ENCODE results near the gene AKAP9. TPM values are rescaled to one million over a fixed set of nuclear protein-coding genes. Genes with fewer than 3 reads are reported as not detected.
A peak's percentile ranks its signal among the peaks of the same experiment; 100 is the strongest.
"Not testable (repeated sequence)": the region's sequence is repeated elsewhere in the genome, so short reads cannot be mapped to it uniquely, and the experiment has no call there.

AKAP9 gene
- total RNA-seq, 4 donors from 2014 or later: 188 to 236 (median 192) TPM

- peaks cover 0 to 4% (median 0%) of the 10 kb centered on the region in 4 donors for H3K4me1 ChIP-seq
- DNase-seq: peak in 1 of 3 donors; percentile 52
- no peak for TF ChIP-seq POLR2A (IDR thresholded peaks at IDR 0.05)
- TF ChIP-seq CTCF (IDR thresholded peaks at IDR 0.05): no peak
- no peaks in the 10 kb centered on the region for H3K27me3 ChIP-seq
- H3K27ac ChIP-seq: peak overlapping the region in 2 of 4 donors; percentile 25 to 26
- H3K36me3 ChIP-seq: peaks cover 0 to 69% (median 0%) of the 10 kb centered on the region in 3 donors
- H3K4me3 ChIP-seq: no peak overlapping the region
- no peaks in the 10 kb centered on the region for H3K9me3 ChIP-seq
These were observed 130.4 kb downstream of the AKAP9 start for GRCh38 chr7:92071032-92071431.

- Histone ChIP-seq H3K27ac (no peak overlapping the region), H3K4me3 (no peak overlapping the region), H3K36me3 (peaks cover 0 to 62% (median 0%) of the 10 kb centered on the region in 3 donors), H3K9me3 (no peaks in the 10 kb centered on the region), H3K27me3 (no peaks in the 10 kb centered on the region), H3K4me1 (peaks cover 0 to 4% (median 0%) of the 10 kb centered on the region in 4 donors)
- no peak for DNase-seq
- TF ChIP-seq POLR2A (IDR thresholded peaks at IDR 0.05): no peak
- no peak for TF ChIP-seq CTCF (IDR thresholded peaks at IDR 0.05)
These were observed 131.5 kb downstream of the AKAP9 start for GRCh38 chr7:92072121-92072520.

- Histone ChIP-seq H3K27me3 (no peaks in the 10 kb centered on the region), H3K27ac (no peak overlapping the region), H3K4me1 (peaks cover 0 to 4% (median 0%) of the 10 kb centered on the region in 4 donors), H3K9me3 (no peaks in the 10 kb centered on the region), H3K4me3 (no peak overlapping the region), H3K36me3 (peaks cover 0 to 62% (median 0%) of the 10 kb centered on the region in 3 donors)
- TF ChIP-seq POLR2A (IDR thresholded peaks at IDR 0.05) (no peak), CTCF (IDR thresholded peaks at IDR 0.05) (no peak)
- DNase-seq: no peak
These were observed 132.0 kb downstream of the AKAP9 start for GRCh38 chr7:92072708-92073107.

- peaks cover 0 to 68% (median 0%) of the 10 kb centered on the region in 3 donors for H3K36me3 ChIP-seq
- no peak for DNase-seq
- H3K27ac ChIP-seq: peak overlapping the region in 1 of 4 donors; percentile 3
- peaks cover 0 to 4% (median 0%) of the 10 kb centered on the region in 4 donors for H3K4me1 ChIP-seq
- no peak overlapping the region for H3K4me3 ChIP-seq
- H3K27me3 ChIP-seq: no peaks in the 10 kb centered on the region
- no peaks in the 10 kb centered on the region for H3K9me3 ChIP-seq
- TF ChIP-seq POLR2A (IDR thresholded peaks at IDR 0.05) (no peak), CTCF (IDR thresholded peaks at IDR 0.05) (no peak)
These were observed 134.9 kb downstream of the AKAP9 start for GRCh38 chr7:92075455-92076158.

GRCh38 chr7:92076509-92076908 lies 135.8 kb downstream of the AKAP9 start:
- H3K27me3 ChIP-seq: no peaks in the 10 kb centered on the region
- H3K4me3 ChIP-seq: no peak overlapping the region
- H3K27ac ChIP-seq: no peak overlapping the region
- H3K9me3 ChIP-seq: no peaks in the 10 kb centered on the region
- no peak for TF ChIP-seq POLR2A (IDR thresholded peaks at IDR 0.05)
- peaks cover 0 to 70% (median 0%) of the 10 kb centered on the region in 3 donors for H3K36me3 ChIP-seq
- peaks cover 0 to 4% (median 0%) of the 10 kb centered on the region in 4 donors for H3K4me1 ChIP-seq
- DNase-seq: no peak

- H3K9me3 ChIP-seq, H3K4me3 ChIP-seq, H3K27me3 ChIP-seq, H3K4me1 ChIP-seq, DNase-seq, H3K27ac ChIP-seq: not testable (repeated sequence)
- peaks cover 0 to 82% (median 5%) of the 10 kb centered on the region in 3 donors for H3K36me3 ChIP-seq
These were observed 143.3 kb downstream of the AKAP9 start for GRCh38 chr7:92083922-92084321.

Data from Peyer's patch (tissue), 4 donors.